GM11168 (cell line): ENCODE data around the gene ZNF526.

Experiments used
- in situ Hi-C: fragments of 300-500 bp; cut with MboI; formaldehyde crosslinking; loops from one replicate; pipeline ENCODE4 v1.12.0; 2022; ENCODE audit warnings: low sequenced_read_pairs; ENCODE audit not compliant: unreplicated experiment

ZNF526 gene

DNA sequence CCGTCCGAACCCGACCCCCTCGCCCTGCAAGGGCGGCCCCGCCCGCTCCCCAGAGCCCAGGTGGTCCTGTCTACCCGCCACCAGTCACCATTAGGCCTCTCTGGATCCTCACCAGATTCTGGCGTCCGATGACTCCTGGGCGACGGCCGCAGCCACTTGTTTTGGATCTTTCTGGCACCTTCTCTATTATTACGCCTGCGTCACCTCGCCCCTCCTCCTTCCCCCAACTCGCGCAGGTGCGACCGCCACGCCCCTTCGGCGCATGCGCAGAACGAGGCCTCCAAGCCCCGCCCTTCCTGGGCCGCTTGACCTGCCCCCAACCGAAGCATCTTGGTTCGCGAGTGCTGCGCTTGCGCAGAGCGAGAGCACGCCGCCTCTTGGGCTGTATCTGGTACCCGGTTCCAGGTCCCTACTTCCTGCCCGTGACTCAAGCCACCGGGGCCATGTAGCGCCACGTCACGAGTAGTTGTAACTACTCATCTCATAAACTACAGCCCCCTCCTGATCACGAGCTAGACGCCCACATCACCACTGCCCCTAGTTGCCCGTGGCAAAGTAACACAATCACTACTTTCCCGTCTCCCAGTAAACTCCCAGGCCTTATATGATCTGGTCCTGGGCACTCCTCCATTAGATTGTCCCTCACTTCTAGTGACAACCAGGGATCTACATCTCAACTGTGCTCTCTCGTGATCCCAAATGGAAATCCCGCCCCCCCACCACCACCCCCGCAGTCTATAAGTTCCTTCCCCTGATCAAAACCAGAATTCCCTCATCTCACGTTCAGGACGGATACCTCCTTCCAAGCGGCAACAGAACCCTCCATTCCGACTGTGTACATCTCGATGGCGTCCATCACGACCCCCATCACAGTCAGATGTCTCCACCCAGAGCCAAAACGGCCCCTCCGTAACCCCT lies 2.3 kb upstream of the ZNF526 start, which contains the start of gene DEDD2:
TSS of gene DEDD2 (minus strand) at position 158 of the 918 bp plus-strand sequence. CDS start 670 bp downstream, outside the sequence.
- in situ Hi-C loops, result no loop called here

DNA sequence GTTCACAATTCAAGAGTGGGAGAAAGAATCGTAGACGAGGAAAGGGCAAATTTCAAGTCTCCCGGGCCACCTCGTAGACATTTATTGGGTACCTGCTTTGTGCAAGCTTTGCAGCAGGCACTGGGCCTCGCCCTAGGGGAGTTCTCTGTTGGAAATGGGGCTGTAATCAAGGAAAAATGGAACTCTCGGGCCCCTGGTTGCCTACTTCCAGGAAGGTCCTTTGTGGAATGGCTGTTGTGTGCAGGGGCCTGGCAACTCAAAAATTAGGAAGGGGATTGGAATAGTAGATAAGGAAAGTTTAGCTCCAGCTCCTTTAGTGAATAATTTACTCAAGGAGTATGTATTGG lies 612 bp downstream of the ZNF526 start:
- in situ Hi-C loops, result no loop called here

DNA sequence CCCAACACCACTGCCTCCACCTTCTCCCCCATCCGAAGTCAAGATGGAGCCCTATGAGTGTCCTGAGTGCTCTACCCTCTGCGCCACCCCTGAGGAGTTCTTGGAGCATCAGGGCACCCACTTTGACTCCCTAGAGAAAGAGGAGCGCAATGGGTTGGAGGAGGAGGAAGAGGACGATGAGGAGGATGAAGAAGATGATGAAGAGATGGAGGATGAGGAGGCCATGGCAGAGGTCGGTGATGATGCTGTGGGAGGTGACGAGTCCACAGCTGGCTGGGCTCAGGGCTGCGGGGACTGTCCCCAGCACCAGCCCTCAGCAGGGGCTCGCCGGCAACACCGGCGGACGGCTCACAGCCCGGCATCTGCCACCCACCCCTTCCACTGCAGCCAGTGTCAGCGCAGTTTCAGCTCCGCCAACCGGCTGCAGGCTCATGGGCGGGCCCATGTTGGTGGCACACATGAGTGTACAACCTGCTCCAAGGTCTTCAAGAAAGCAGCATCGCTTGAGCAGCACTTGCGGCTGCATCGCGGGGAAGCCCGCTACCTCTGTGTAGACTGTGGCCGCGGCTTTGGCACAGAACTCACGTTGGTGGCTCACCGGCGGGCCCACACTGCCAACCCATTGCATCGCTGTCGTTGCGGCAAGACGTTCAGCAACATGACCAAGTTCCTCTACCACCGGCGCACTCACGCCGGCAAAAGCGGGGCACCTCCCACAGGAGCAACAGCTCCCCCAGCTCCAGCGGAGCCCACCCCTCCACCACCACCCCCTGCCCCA lies 5.0 kb downstream of the ZNF526 start:
- in situ Hi-C loops, result no loop called here

DNA sequence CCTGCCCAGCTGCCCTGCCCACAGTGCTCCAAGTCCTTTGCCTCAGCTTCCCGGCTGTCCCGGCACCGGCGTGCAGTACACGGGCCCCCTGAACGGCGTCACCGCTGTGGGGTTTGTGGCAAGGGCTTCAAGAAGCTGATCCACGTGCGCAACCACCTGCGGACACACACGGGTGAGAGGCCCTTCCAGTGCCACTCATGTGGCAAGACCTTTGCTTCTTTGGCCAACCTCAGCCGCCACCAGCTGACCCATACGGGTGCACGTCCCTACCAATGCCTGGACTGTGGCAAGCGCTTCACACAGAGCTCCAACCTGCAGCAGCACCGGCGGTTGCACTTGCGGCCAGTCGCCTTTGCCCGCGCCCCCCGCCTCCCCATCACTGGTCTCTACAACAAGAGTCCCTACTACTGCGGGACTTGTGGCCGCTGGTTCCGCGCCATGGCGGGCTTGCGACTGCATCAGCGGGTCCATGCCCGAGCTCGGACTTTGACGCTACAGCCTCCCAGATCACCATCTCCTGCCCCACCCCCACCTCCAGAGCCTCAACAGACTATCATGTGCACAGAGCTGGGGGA lies 5.7 kb downstream of the ZNF526 start:
- in situ Hi-C loops, result no loop called here

DNA sequence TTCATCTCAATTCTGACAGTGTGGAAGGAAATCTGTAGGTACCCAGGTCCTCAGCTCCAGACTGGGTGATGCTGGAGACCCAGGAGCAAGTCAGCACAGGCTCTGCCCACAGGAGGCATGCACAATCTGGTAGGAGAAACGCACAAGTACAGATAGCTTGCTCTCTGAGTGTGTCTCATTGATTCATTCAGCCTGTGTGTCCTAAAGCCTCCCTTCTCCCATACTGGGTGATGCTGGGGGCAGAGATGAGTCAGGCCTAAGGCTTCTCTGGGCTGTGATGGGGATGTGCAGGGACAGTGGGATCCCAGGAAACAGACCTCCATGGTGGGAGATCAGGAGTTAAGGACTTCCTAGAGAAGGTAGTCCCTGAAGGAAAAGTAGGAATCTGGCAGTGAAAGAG lies 6.8 kb downstream of the ZNF526 start:
- in situ Hi-C loops, result no loop called here

DNA sequence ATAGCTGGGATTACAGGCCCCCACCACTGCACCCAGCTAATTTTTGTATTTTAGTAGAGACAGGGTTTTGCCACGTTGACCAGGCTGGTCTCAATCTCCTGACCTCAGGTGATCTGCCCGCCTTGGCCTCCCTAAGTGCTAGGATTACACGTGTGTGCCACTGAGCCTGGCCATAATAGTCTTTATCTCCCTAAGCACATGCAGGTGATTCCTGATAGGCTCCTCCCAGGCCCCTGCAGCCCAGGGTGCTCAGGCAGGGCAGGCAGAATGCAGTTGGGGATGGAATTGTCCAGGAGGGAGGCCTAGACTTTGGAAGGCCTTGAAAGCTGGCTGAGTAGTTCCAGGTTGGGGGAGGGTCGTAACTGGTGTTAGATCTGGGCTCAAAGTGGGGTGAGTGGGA lies 8.5 kb downstream of the ZNF526 start:
- in situ Hi-C loops, result no loop called here

DNA sequence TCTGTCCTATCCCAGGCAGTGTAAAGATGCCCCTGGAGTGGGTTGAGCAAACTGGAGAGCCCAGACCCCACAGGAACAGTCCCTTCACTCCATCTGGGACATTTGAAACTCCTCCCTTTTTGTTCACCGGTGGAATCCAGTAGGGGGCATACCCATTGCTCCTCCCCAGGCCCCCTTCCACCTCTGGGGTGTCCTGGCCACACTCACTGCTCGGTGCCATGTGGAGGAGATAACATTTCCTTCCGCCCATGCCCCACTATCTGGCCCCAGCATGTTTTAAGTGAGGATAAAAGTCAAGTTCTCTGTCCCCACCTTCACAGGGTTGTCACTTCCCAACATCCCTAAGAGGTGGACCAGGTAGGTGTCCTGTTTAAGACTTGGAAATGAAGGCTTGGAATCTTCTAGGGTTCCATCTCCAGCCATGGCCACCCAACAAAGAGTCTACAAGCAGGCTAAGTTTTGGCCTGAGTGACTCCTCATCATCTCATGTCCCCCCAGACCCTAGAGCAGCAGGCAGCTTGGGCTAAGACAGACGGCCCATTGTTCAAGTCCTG lies 9.3 kb downstream of the ZNF526 start:
- in situ Hi-C loops, result no loop called here

DNA sequence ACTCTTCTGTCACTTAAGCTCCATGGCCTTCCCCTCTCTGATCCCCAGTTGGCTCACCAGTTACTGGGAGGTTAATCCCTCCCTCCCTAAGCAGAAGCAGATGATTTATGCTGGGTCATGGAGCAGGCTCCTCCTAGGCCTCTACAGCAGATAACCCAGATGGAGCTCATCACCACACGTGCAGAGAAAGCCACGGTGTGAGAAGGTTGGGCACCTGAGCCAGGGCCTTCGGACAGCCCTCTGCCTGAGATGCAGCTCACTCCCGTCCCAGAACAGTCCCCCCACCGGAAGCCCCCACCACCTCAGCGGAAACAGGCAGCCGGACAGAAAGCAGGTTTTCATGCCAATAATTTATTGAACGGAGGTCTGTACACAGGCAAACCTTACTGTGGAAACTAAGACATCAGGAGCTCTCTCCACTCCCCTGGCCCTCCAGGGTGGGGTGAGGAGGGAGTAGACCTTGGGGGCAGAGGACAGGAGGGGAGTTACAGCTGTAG lies 9.8 kb downstream of the ZNF526 start:
- in situ Hi-C loops, result no loop called here

DNA sequence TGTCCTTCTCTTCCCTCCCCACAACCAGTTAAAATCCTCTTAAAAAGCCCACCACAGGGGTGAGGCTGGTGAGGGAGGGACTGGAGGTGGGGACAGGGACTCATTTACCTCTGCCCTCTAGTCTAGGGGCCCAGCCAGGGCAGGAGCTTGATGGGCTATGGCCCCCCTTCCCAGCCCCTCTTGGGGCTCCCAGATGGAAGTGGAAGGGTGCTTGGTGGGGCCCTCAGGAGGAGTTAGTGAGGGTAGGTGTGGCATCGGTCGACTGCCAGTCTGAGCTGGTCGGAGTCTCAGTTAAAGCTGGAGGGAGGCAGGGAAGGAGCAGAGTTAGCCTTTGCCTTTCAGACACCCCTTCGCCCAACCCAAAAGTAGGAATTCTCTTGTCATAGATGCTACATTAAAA lies 10.5 kb downstream of the ZNF526 start:
- in situ Hi-C loops, result no loop called here

DNA sequence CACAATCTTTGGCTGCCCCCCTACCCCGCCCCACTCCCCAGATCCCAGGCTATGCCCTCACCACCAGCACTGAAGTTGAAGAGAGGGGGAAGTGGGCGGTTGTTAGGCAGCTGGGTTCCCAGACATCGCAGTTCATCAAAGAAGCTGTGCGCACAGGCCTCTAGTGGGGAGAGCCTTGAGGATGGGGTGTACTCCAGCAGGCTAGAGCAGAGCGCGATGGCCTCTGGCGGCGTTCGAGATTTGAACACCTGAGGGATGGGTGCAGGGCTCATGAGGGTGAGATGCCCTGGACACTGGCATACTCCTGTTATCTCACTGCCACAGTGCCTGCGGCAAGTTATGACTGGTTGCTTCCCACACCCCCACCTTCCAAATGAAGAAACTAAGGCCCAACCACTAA lies 12.3 kb downstream of the ZNF526 start:
- in situ Hi-C loops, result no loop called here

DNA sequence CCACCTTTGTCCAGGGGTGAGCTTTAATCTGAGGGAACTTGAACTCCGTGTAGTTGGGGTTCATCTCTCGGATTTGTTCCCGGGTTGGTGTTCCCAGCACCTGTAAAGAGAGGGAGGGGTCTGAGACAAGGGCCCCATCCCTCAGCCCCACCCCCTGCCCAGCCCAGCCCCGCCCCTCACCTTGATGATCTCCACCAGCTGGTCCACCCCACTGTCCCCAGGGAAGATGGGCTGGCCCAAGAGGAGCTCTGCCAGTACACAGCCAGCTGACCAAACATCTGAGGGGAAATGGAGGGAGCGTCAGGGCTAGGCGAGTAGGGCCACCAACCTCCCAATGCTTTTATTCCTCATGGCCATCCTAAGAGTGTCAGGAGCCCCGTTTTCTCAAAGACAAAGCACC lies 13.0 kb downstream of the ZNF526 start:
- in situ Hi-C loops, result no loop called here

DNA sequence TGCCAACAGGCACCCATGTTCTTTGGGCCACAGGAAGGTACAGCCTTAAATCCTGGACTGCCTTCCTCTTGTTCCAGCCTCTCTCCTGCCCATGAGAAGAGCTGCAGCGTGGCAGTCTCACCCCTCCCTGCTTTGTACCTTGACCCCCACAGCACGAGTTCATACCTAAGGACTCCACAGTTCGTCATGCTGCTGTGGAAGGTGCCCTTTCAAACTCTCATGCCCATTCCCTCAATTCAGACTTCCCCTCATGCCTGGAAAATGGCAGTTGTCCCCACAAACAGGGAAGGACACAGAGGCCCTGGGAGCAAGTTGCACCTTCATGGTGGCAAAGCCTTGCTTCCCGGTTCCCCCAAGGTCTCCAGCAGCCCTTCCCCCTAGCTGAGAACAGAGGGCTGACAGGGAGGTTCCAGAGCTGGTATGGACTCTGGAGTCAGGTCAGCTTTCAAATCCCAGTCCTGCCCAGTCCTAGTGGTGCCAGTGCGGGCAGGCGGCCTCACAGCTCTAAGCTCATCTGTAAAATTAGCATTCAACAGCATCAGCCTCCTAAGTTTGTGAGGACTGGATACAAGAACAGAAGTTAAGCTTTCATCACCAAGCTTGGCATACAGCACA lies 13.7 kb downstream of the ZNF526 start:
- in situ Hi-C loops, result no loop called here

DNA sequence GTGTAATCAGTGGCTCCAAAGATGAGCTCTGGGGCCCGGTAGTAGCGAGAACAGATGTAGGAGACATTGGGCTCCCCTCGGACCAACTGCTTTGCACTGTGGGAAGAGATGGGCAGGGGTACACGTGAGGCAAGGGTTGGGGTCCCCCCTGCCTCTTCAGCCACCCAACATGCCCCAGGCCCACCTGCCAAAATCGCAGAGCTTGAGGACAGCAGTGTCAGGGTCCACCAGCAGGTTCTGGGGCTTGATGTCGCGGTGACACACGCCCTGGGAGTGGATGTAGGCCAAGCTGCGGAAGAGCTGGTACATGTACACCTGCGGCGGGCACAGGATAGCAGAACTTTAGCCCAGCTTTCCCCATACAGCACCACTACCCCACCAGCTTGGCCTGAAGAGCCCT lies 14.3 kb downstream of the ZNF526 start:
- in situ Hi-C loops, result no loop called here

DNA sequence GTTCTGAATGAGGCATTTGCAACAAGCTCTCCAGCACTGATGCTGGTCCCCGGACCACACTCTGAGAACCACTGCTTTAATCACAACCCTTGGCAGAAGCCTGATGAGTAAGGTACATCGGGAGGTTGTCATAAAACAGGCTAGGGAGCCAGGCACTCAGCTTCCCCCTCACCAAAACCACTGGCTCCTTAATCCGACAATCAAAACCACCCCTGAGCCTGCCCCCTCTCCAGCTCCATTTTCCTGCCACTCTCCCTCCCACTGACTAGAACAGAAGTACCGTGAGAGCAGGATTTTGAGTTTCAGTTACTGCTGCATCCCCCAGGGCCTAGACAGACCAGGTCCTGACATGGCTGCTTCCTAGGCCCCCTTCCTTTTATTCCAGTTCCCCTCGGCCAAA lies 15.1 kb downstream of the ZNF526 start:
- in situ Hi-C loops, result no loop called here

DNA sequence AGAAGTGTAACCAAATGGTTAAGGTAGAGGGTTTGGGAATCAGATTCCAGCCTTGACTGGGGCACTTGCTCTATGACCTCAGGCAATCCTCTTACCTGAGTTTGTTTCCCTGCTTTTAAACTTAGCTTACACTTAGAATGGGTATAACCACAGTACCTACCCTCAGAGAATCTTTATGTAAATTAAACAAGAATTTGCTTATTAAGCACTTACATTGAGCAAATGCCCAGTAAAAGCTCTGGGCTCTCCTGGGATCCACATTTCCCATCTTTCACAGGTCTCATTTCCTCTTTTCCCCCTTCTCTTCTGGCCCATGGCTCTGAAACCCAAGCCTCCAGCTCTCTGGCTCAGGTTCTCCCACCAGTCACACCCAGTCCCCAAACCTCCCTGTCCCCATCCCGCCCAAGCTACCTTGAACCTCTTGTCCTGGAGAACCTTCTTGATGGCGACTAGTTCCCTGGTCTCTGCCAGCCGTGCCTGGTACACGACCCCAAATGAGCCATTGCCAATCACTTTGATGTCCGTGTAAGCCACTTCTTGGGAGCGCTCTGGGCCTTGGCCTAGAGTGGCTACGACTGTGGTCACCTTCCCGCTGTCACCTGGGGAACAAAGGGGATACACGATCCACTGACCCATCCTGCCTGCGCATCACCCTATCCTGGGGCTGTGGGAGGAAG lies 19.6 kb downstream of the ZNF526 start:
- in situ Hi-C loops, result no loop called here

DNA sequence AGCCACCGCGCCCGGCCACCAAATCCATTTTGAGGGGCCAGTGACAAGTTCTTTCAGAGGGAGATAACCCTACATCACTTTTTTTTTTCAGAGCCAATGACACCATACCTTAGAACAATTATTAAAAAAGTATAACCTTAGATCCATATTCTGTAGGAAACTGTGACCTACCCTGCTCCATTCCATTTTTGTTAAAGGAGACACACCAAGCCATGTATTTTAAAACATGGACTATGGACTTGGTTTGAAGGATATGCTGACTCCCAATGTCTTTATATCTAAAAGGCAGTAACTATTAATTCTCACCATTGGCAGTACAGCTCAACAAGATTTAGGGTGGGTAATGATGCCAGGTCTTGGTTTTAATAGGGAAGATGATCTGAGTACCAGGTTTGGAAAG lies 21.2 kb downstream of the ZNF526 start:
- in situ Hi-C loops, result no loop called here

DNA sequence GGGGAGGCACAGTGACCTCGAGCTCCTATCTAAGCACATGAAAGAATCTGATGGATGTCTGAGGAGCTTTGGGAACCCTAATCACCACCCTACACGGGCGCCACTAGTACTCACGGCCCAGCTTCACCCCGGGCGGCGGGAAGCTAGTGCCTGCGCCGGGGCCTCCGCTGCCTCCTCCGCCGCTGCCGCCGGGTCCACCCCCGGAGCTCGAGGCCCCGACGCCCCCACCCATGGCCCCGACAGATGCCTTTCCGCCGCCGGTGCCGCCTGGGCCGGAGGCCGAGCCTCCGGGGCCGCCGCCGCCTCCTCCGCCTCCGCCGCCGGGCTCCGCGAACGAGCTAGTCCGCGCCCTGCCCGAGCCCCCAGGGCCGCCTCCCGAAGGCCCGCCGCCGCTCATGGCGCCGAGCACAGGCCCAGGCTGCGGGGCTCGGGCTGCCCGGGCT lies 22.0 kb downstream of the ZNF526 start:
- in situ Hi-C loops, result no loop called here

DNA sequence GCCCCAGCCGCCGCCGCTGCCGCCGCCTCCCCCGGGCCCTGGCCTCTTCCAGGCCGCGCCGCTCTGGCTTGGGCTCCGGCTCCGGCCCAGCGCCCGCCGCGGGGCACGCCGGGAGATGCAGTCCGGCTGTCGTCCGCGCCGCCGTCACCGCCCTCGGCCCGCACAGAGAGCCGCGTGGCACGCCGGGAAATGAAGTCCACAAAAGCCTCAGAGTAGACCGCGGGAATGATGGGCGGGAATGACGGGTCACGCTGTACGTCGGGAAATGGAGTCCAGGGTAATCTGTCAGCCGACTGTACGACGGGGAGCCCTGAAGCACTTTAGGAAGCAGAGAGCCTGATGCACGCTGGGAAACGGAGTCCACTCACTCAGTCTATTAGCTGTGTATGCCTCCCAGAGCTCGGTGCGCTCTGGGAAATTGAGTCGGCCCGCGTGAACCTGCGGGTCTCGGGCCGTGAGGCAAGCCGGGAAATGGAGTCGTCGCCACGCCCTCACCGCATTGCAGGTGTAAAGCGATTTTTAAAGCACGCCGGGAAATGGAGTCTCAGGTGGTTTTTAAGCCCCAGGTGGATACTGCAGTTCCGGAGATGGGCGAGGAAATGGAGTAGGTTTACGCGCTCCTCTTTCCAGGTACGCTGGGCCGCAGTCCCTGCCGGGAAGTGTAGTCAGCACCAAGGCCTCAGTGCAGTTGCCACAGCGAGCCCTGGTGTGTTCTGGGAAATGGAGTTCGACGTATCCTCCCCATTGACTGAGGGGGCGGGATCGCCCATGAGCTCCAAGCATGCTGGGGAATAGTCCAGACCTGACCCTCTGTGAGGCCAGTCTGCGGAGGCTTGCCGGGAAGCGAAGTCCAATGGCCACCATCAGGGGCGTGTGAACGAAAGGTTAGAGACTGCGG lies 22.6 kb downstream of the ZNF526 start, which contains the start of gene GSK3A:
TSS of gene GSK3A (minus strand) at position 91 of the 898 bp plus-strand sequence. CDS start 137 bp downstream, outside the sequence.
- in situ Hi-C loops, result no loop called here
